MM.1S (cell line): ENCODE results near the gene CCDC85B.

Experiments
- DNase-seq: peaks from one replicate; pipeline ENCODE4 v3.0.0-alpha.2; 2015
- H2AFZ ChIP-seq: fragments of 300-600 bp; sonication (generic); 2 replicates; pipeline ENCODE4 v1.6.0; 2016; ENCODE audit warnings: antibody characterized with exemption, low read length
- H3F3A ChIP-seq: fragments of 300-600 bp; sonication (generic); 2 replicates; pipeline ENCODE4 v1.6.1; 2016; ENCODE audit warnings: mild to moderate bottlenecking, antibody characterized with exemption, low read length, moderate library complexity, mixed read lengths; ENCODE audit not compliant: insufficient read depth
- H3K27ac ChIP-seq: fragments of 300-600 bp; sonication (generic); 2 replicates; pipeline ENCODE4 v1.5.1; 2016; ENCODE audit warnings: mild to moderate bottlenecking, low read length
- H3K27me3 ChIP-seq: fragments of 300-600 bp; sonication (generic); replicated peaks from 2 replicates; pipeline ENCODE4 v1.6.0; 2016; ENCODE audit warnings: low read length; ENCODE audit not compliant: insufficient read depth
- H3K36me3 ChIP-seq: fragments of 300-600 bp; sonication (generic); replicated peaks from 2 replicates; pipeline ENCODE4 v1.6.1; 2016; ENCODE audit warnings: mild to moderate bottlenecking, low read length, mixed read lengths; ENCODE audit not compliant: insufficient read depth
- H3K4me1 ChIP-seq: fragments of 300-600 bp; sonication (generic); 2 replicates; pipeline ENCODE4 v1.6.1; 2016; ENCODE audit warnings: low read length, mixed read lengths
- H3K4me2 ChIP-seq: fragments of 300-600 bp; sonication (generic); 2 replicates; pipeline ENCODE4 v1.6.0; 2016; ENCODE audit warnings: low read depth, low read length
- H3K4me3 ChIP-seq: fragments of 300-600 bp; sonication (generic); 2 replicates; pipeline ENCODE4 v1.5.1; 2016; ENCODE audit warnings: low read length, mixed read lengths
- H3K79me2 ChIP-seq: fragments of 300-600 bp; sonication (generic); 2 replicates; pipeline ENCODE4 v1.6.1; 2016; ENCODE audit warnings: mixed run types, low read length, mixed read lengths
- H3K9ac ChIP-seq: fragments of 300-600 bp; sonication (generic); 2 replicates; pipeline ENCODE4 v1.6.1; 2016; ENCODE audit warnings: low read length, mixed read lengths
- H3K9me2 ChIP-seq: fragments of 300-600 bp; sonication (generic); replicated peaks from 2 replicates; pipeline ENCODE4 v1.6.1; 2016; ENCODE audit warnings: mild to moderate bottlenecking, low read length, mixed read lengths; ENCODE audit not compliant: insufficient read depth
- H3K9me3 ChIP-seq: fragments of 300-600 bp; sonication (generic); replicated peaks from 2 replicates; pipeline ENCODE4 v1.6.1; 2016; ENCODE audit warnings: mild to moderate bottlenecking, low read length, mixed read lengths; ENCODE audit not compliant: insufficient read depth
- H4K20me1 ChIP-seq: fragments of 300-600 bp; sonication (generic); 2 replicates; pipeline ENCODE4 v1.6.1; 2016; ENCODE audit warnings: mild to moderate bottlenecking, low read length, moderate library complexity, mixed read lengths; ENCODE audit not compliant: insufficient read depth
- EZH2 ChIP-seq: fragments of 300-600 bp; sonication (generic); optimal IDR thresholded peaks from 2 replicates; pipeline ENCODE3; 2017; ENCODE audit warnings: low read depth, mild to moderate bottlenecking, antibody characterized with exemption, low read length, mixed read lengths
- EZH2phosphoT487 ChIP-seq: fragments of 300-600 bp; sonication (generic); IDR thresholded peaks from 2 replicates; pipeline ENCODE4 v1.6.1; 2018; ENCODE audit warnings: antibody characterized with exemption, low read length
- TF ChIP-seq, protein P1 (sequence below): fragments of 300-600 bp; sonication (generic); IDR thresholded peaks from 2 replicates; pipeline ENCODE4 v1.5.1; 2016; ENCODE audit warnings: antibody characterized with exemption, low read length, mixed read lengths

Gene CCDC85B

DNA sequence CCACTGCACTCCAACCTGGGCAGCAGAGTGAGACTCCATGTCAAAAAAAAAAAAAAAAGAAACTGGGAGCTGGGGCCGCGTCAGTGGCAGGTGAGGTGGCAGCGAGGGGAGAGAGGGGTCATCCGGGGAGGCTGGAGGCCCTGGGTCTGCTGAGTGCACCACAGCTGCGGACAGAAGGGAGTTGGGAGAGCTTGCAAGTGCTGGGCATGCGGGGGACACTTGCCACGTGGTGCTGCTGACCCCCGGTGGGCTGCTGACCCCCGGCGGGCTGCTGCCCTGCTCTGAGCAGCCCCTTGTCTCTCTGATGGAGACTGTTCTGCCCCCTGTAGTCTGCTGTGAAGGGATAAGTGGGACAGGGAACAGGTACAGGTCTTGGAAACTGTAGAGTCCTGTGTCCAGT lies 31.4 kb downstream of the CCDC85B start:
- Histone ChIP-seq H3K4me2 (no peak overlapping the region), H3K27ac (no peak overlapping the region), H3K9ac (no peak overlapping the region), H3K4me3 (no peak overlapping the region), H3K27me3 (no peaks in the 10 kb centered on the region), H3F3A (no peaks in the 10 kb centered on the region), H3K79me2 (peaks cover 31% of the 10 kb centered on the region), H3K9me3 (no peaks in the 10 kb centered on the region), H4K20me1 (no peaks in the 10 kb centered on the region), H3K9me2 (no peaks in the 10 kb centered on the region), H3K4me1 (peaks cover 8% of the 10 kb centered on the region; the same call in 1 of the 2 replicates), H3K36me3 (no peaks in the 10 kb centered on the region), H2AFZ (no peak overlapping the region)
- no peak for DNase-seq
- TF ChIP-seq EZH2 (no peak), EZH2phosphoT487 (no peak)
- TF ChIP-seq, protein P1, sequence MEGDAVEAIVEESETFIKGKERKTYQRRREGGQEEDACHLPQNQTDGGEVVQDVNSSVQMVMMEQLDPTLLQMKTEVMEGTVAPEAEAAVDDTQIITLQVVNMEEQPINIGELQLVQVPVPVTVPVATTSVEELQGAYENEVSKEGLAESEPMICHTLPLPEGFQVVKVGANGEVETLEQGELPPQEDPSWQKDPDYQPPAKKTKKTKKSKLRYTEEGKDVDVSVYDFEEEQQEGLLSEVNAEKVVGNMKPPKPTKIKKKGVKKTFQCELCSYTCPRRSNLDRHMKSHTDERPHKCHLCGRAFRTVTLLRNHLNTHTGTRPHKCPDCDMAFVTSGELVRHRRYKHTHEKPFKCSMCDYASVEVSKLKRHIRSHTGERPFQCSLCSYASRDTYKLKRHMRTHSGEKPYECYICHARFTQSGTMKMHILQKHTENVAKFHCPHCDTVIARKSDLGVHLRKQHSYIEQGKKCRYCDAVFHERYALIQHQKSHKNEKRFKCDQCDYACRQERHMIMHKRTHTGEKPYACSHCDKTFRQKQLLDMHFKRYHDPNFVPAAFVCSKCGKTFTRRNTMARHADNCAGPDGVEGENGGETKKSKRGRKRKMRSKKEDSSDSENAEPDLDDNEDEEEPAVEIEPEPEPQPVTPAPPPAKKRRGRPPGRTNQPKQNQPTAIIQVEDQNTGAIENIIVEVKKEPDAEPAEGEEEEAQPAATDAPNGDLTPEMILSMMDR = no peak

DNA sequence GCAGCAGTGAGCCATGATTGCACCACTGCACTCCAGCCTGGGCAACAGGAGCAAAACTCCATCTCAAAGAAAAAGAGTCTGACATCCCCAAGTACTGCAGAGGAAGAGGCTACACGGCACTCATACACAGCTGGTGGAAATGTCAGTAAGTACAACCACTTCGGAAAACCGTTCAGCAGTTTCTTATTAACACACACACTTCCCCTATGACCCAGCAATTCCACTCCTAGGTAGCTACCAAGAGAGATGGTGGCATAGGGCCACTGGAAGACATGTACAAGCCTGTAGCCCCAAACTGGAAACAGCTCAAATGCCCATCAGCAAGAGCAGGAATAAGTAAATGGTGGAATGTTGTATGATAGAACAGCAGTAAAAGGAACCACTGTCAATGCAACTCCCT lies 32.1 kb downstream of the CCDC85B start:
- no peak for DNase-seq
- H3K9me3 ChIP-seq = no peaks in the 10 kb centered on the region
- H3K9ac ChIP-seq = no peak overlapping the region
- TF ChIP-seq EZH2 (no peak), EZH2phosphoT487 (no peak)
- TF ChIP-seq, protein P1 = no peak
- no peak overlapping the region for H2AFZ ChIP-seq
- no peaks in the 10 kb centered on the region for H3K36me3 ChIP-seq
- H3K4me2 ChIP-seq = no peak overlapping the region
- H3K9me2 ChIP-seq = no peaks in the 10 kb centered on the region
- H3K27ac ChIP-seq = no peak overlapping the region
- peaks cover 12% of the 10 kb centered on the region for H3K4me1 ChIP-seq
- H3K4me3 ChIP-seq = no peak overlapping the region
- no peaks in the 10 kb centered on the region for H3K27me3 ChIP-seq
- peaks cover 25% of the 10 kb centered on the region for H3K79me2 ChIP-seq
- H4K20me1 ChIP-seq = no peaks in the 10 kb centered on the region
- peaks cover 1% of the 10 kb centered on the region; the same call in 1 of the 2 replicates for H3F3A ChIP-seq

DNA sequence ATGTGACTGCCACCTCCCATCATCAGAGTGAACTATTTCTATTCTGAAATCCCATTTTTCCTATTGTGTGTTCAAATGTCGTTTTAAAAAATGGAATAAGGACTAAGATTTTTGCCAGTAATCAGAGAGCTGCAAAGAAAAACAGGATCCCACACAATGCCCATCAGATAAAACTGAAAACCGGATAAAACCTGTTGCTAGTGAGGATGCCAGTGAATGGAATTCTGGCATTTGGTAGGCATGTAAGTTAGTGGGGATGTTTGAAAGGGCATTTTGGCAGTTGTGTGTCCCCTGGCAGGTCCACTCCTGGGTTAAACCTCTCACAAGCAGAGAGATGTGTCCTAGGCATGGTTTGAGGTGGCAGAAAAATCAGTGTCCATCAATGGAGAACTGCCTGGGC lies 34.9 kb downstream of the CCDC85B start:
- H3K27me3 ChIP-seq = no peaks in the 10 kb centered on the region
- peaks cover 21% of the 10 kb centered on the region for H3K4me1 ChIP-seq
- H3K4me3 ChIP-seq = no peak overlapping the region
- no peaks in the 10 kb centered on the region for H3K9me2 ChIP-seq
- no peak overlapping the region for H3K27ac ChIP-seq
- H2AFZ ChIP-seq = no peak overlapping the region
- H4K20me1 ChIP-seq = no peaks in the 10 kb centered on the region
- no peaks in the 10 kb centered on the region for H3K36me3 ChIP-seq
- peaks cover 18% of the 10 kb centered on the region for H3F3A ChIP-seq
- H3K9me3 ChIP-seq = no peaks in the 10 kb centered on the region
- no peak for TF ChIP-seq EZH2phosphoT487
- no peak for TF ChIP-seq EZH2
- TF ChIP-seq, protein P1 = no peak
- no peak overlapping the region for H3K4me2 ChIP-seq
- DNase-seq = no peak
- H3K9ac ChIP-seq = no peak overlapping the region
- peaks cover 4% of the 10 kb centered on the region for H3K79me2 ChIP-seq
